Measurements from ENCODE around the gene GALNT10. TPM values are rescaled to one million over a fixed set of nuclear protein-coding genes. Genes with fewer than 3 reads are reported as not detected.

The GALNT10 gene
- total RNA-seq, 1 donor from 2014 or later: 27.6 TPM

- no peak for DNase-seq (ENCODE audit: low read depth)
- H3K27me3 ChIP-seq (ENCODE audit: control insufficient read depth, insufficient read depth, low read length): no peaks in the 10 kb centered on the region
- no peaks in the 10 kb centered on the region for H3K36me3 ChIP-seq (ENCODE audit: control insufficient read depth, insufficient read depth, low read length)
- H3K4me3 ChIP-seq (ENCODE audit: low read depth, low read length): no peak overlapping the region
- TF ChIP-seq, protein P1, sequence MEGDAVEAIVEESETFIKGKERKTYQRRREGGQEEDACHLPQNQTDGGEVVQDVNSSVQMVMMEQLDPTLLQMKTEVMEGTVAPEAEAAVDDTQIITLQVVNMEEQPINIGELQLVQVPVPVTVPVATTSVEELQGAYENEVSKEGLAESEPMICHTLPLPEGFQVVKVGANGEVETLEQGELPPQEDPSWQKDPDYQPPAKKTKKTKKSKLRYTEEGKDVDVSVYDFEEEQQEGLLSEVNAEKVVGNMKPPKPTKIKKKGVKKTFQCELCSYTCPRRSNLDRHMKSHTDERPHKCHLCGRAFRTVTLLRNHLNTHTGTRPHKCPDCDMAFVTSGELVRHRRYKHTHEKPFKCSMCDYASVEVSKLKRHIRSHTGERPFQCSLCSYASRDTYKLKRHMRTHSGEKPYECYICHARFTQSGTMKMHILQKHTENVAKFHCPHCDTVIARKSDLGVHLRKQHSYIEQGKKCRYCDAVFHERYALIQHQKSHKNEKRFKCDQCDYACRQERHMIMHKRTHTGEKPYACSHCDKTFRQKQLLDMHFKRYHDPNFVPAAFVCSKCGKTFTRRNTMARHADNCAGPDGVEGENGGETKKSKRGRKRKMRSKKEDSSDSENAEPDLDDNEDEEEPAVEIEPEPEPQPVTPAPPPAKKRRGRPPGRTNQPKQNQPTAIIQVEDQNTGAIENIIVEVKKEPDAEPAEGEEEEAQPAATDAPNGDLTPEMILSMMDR (IDR thresholded peaks at IDR 0.05; ENCODE audit: insufficient read depth, low read length, poor library complexity, severe bottlenecking): no peak
Measured at GRCh38 chr5:154341620-154342019, 151.1 kb downstream of the GALNT10 start.

GRCh38 chr5:154342211-154342610 lies 151.7 kb downstream of the GALNT10 start:
- H3K27me3 ChIP-seq (ENCODE audit: control insufficient read depth, insufficient read depth, low read length): no peaks in the 10 kb centered on the region
- no peaks in the 10 kb centered on the region for H3K36me3 ChIP-seq (ENCODE audit: control insufficient read depth, insufficient read depth, low read length)
- DNase-seq (ENCODE audit: low read depth): no peak
- no peak overlapping the region for H3K4me3 ChIP-seq (ENCODE audit: low read depth, low read length)
- TF ChIP-seq, protein P1 (IDR thresholded peaks at IDR 0.05; ENCODE audit: insufficient read depth, low read length, poor library complexity, severe bottlenecking): no peak

GRCh38 chr5:154342963-154343362 lies 152.4 kb downstream of the GALNT10 start:
- no peak for DNase-seq (ENCODE audit: low read depth)
- H3K36me3 ChIP-seq (ENCODE audit: control insufficient read depth, insufficient read depth, low read length): no peaks in the 10 kb centered on the region
- no peaks in the 10 kb centered on the region for H3K27me3 ChIP-seq (ENCODE audit: control insufficient read depth, insufficient read depth, low read length)
- no peak overlapping the region for H3K4me3 ChIP-seq (ENCODE audit: low read depth, low read length)
- TF ChIP-seq, protein P1 (IDR thresholded peaks at IDR 0.05; ENCODE audit: insufficient read depth, low read length, poor library complexity, severe bottlenecking): no peak

GRCh38 chr5:154344461-154344860 lies 153.9 kb downstream of the GALNT10 start:
- TF ChIP-seq, protein P1 (IDR thresholded peaks at IDR 0.05; ENCODE audit: insufficient read depth, low read length, poor library complexity, severe bottlenecking): no peak
- Histone ChIP-seq H3K27me3 (ENCODE audit: control insufficient read depth, insufficient read depth, low read length) (no peaks in the 10 kb centered on the region), H3K36me3 (ENCODE audit: control insufficient read depth, insufficient read depth, low read length) (no peaks in the 10 kb centered on the region), H3K4me3 (ENCODE audit: low read depth, low read length) (no peak overlapping the region)
- no peak for DNase-seq (ENCODE audit: low read depth)

GRCh38 chr5:154345255-154345952 lies 154.9 kb downstream of the GALNT10 start:
- no peaks in the 10 kb centered on the region for H3K36me3 ChIP-seq (ENCODE audit: control insufficient read depth, insufficient read depth, low read length)
- TF ChIP-seq, protein P1 (IDR thresholded peaks at IDR 0.05; ENCODE audit: insufficient read depth, low read length, poor library complexity, severe bottlenecking): no peak
- H3K4me3 ChIP-seq (ENCODE audit: low read depth, low read length): no peak overlapping the region
- DNase-seq (ENCODE audit: low read depth): no peak
- H3K27me3 ChIP-seq (ENCODE audit: control insufficient read depth, insufficient read depth, low read length): no peaks in the 10 kb centered on the region

GRCh38 chr5:154346427-154346826 lies 155.9 kb downstream of the GALNT10 start:
- no peaks in the 10 kb centered on the region for H3K27me3 ChIP-seq (ENCODE audit: control insufficient read depth, insufficient read depth, low read length)
- no peak overlapping the region for H3K4me3 ChIP-seq (ENCODE audit: low read depth, low read length)
- DNase-seq (ENCODE audit: low read depth): no peak
- H3K36me3 ChIP-seq (ENCODE audit: control insufficient read depth, insufficient read depth, low read length): no peaks in the 10 kb centered on the region
- TF ChIP-seq, protein P1 (IDR thresholded peaks at IDR 0.05; ENCODE audit: insufficient read depth, low read length, poor library complexity, severe bottlenecking): no peak
